GM19238 (cell line): ENCODE data around the gene TUFM.
A peak's percentile ranks its signal among the peaks of the same experiment; 100 is the strongest.
"Not testable (repeated sequence)": the region's sequence is repeated elsewhere in the genome, so short reads cannot be mapped to it uniquely, and the experiment has no call there.

ENCODE experiments used
- DNase-seq: peaks from one replicate; pipeline ENCODE4 v3.0.0; 2011; ENCODE audit warnings: low spot score; ENCODE audit not compliant: insufficient read length

The TUFM gene

DNA sequence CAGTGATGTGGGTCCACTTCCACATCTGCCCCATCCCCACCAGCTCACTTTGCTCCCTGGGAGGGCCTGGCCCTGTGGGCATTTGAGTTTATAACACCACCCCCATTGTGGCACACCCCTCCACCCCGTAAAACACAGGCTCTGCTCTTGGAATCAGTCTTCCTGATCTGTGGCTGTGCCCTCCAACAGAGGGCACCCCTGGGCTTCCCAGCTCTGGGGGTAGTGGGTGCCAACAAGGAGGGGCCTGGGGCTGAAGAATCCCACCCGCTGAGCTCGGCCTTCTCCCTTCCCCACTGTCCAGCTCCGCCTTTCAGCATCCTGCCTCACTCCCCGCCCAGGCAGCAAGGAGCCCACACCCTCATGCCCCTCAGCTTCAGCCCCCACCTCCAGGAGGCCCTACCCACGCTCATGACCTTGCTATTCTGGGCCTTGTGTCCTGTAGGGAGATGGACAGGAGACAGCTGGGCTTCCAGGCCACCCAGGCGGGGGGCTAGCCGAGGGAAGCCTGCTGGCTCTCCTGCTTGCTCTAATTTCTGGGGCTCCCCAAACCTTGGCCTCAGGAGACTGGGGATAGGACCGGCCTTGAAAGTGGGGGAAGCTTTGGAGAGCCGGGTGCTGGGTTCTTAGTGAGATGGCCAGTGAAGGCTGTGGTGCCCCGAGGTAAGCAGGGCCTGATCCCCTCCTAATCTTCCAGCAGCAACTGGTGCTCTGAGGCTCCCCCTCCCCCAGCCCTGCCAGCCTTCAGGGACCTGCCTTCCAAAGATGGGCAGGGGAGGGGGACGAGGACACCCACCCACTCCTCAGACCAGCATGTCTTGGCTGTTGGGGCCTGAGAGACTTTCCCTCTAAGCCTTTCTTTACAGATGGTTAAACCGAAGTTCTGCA lies 29.2 kb upstream of the TUFM start:
- no peak for DNase-seq

DNA sequence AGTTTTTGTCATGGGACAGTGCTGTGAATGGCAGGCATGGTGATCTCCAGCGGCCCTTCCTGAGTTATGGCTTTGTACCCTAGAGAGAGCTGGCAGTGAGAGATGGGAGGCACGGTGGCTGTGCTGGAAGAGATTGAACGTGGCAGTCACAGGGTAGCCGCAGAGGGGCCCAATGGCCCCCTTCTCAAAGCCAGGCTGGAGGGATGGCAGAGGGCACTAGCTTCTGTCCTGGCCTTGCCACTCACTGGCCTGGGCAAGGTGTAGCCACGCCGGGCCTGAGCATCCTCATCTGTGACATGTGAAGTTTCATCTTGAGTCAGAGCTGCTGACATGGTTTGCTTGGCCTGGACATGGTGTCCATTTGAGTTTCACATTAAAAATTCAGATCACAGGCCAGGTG lies 28.3 kb upstream of the TUFM start:
- DNase-seq: no peak

DNA sequence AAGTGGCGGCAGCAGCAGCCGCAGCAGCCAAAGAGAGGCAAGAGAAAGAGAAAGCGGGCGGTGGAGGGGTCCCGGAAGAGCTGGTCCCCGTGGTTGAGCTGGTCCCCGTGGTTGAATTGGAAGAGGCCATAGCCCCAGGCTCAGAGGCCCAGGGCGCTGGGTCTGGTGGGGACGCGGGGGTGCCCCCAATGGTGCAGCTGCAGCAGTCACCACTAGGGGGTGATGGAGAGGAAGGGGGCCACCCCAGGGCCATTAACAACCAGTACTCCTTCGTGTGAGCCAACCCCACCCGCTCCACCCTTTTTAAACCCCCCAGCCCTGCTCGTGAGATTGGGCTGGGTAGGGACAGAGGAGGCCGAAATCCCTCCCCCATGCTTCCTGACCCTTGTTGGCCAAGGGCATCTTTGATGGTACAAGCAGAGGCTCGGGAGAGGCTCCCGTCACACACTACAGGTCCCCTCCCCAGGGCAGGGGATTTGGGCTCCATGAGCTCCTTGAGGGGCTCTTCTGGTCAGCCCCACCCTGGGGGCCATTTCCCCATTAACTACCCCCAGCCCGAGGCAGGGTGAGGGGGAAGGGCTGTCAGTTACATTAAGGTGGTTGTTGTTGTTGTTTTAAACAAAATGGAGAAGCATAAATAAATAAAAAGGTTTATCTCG lies 27.5 kb upstream of the TUFM start:
- DNase-seq: peak; percentile 63

DNA sequence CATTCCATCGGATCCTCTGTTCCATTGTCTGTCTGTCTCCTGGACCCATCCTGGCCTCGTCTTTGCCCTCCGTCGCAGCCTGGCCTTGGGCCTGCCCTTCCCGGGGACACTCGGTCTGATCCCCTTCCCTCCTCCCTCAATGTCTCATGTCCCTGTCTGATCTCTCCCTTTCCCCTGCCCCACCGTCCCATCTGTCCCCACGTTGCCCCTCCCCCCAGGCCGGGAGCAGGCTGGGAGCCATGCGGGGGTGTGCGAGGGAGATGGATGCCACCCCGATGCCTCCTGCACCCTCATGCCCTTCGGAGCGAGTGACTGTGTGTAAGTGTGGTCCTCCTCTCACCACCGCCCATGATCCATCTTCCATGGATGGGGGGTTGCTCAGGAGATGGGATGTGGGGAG lies 26.8 kb upstream of the TUFM start:
- no peak for DNase-seq

DNA sequence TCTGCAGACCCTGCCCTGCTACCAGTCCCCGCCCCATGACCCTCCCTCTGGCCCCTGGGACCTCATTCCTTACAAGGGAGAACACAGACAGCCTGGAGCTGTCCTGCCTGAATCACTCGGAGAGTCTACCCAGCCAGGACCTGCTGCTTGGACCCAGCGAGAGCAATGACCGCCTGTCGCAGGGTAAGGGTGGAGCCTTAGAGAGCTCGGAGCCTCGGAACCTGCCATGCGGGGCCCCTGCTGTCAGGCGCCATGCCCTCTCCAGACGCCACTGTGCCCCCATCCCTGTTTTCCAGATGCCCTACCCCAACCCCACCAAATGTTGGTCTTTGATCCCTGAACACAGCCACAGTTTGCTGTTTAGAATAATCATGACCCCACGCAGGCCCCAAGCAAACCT lies 23.1 kb upstream of the TUFM start:
- no peak for DNase-seq

DNA sequence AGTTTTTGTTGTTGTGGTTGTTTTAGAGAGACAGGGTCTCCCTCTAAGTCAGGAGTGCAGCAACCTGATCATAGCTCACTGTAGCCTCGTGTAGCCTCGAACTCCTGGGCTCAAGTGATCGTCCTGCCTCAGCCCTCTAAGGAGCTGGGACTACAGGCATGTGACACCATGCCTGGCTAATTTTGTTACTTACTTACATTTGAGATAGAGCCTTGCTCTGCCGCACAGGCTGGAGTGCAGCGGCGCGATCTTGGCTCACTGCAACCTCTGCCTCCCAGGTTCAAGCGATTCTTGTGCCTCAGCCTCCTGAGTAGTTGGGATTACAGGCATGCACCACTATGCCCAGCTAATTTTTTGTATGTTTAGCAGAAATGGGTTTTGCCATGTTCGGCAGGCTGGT lies 21.5 kb upstream of the TUFM start:
- DNase-seq: not testable (repeated sequence)

DNA sequence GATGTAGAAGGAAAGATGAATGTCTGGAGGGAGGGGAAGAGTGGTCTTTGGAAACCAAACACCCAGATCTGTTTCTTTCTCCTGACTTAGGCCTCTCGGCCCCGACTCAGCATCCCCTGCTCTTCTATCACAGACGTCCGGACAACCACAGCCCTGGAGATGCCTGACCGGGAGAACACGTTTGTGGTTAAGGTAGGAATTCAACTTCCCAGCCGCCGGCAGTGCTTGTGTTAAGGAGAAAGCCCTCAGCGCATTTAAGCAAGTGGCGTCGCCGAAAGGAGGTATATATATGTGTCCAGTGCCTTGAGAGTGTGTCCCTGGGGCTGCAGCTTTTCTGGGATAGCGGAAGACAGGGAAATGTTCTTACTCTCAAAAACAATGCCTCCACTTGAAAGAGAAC lies 21.1 kb upstream of the TUFM start:
- no peak for DNase-seq

DNA sequence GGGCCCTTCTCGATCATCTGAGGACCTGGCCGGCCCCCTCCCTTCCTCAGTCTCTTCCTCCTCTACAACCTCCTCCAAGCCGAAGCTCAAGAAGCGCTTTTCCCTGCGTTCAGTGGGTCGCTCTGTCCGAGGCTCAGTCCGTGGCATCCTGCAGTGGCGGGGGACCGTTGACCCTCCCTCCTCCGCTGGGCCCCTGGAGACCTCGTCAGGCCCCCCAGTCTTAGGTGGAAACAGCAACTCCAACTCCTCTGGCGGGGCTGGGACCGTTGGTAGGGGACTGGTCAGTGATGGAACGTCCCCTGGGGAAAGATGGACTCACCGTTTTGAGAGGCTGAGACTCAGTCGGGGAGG lies 20.3 kb upstream of the TUFM start:
- DNase-seq: no peak

DNA sequence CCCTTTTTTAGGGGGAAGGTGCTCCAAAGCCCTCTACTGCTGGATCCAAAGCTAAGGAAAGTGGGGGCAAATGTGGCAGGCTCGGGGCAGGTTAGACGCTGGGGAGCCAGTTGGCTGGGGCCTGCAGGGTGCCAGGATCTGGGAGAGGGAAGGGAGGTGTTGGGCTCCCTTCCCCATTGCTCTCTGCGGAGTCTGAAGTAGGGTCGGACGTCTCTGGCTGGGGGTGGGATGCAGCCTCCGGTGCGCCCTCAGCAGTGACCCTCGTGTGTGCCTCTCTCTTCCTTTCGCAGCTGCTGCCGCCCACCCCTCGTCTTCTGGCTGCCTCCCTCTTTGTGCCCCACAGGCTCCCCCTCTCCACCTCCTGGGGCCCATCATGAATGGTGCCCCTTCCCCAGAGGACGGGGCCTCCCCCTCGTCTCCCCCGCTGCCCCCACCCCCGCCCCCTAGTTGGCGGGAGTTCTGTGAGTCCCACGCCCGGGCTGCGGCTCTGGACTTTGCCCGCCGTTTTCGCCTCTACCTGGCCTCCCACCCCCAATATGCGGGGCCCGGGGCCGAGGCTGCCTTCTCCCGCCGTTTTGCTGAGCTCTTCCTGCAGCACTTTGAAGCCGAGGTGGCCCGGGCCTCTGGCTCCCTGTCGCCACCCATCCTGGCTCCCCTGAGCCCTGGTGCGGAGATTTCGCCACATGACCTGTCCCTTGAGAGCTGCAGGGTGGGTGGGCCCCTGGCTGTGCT lies 19.7 kb upstream of the TUFM start:
- no peak for DNase-seq

DNA sequence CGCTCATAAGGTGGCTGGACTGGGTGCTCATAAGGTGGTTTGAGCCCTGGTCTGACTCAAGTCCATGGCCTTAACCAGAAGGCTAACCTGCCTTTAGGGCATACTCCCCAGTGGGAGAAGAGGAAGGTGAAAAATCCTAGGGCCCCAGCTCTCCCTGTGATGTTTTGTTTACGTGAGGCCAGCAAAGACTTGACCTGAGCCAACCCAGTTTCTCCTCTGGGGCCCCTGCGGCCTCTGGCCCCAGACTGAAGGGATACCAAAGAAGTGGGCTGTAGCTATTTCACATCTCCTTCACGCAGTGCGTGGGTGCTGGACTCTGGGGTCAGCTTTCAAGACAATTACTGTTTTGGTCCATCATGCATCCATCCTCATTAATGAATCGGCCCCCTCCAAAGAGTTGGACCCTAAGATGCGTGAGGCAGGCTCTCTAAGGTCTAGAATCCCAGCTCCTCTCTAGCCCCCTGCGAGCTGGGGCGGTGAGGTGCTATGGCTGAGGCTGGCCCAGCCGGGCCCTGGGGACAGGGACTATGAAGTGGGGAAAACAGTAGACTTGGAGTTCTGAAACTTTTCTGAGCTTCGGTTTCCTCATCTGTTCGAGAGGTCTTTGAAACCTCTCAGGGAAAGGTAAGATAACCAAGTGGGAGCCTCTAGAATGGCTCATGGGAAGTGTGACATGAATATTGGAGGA lies 19.0 kb upstream of the TUFM start:
- DNase-seq: no peak

DNA sequence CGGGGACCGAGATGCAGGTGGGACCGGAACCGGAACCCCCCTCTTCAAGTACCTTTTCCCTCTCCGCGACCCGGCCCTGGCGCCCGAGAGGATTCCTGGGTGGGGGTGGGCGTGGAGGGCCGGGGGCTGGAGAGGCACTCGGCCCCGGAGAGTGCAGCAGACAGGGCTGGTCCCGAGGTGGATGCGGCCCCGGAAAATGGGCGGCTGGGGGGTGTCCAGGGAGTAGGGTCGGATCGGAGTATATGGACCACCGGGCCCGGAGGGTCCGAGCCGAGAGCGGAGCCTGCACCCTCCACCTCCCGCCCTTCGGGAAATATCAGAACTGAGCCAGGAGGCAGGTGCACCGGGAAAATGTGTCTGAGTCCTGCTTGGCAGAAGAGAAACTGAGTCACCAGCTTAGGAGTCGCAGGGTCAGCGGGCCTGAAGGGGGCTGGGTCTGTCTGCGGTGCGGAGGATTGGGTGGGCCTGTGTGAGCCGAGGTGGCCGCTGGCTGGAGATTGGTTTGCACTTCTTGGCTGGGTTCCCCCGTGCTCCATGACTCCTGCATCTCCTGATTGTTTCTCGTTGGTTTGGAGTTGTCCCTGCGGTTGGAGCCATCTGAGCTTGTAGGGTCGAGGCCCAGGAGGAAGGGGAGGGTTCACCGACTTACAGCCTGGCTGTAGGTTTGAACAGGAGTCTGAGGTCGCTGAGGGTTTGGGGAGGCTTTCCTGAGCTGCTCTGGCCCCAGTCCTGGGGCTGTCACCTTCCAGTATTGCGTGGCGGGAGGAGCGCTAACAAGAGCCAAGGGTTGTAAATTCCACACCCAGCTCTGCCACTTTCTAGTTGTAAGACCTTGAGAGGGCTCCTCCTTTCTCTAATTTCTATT lies 18.0 kb upstream of the TUFM start:
- no peak for DNase-seq

DNA sequence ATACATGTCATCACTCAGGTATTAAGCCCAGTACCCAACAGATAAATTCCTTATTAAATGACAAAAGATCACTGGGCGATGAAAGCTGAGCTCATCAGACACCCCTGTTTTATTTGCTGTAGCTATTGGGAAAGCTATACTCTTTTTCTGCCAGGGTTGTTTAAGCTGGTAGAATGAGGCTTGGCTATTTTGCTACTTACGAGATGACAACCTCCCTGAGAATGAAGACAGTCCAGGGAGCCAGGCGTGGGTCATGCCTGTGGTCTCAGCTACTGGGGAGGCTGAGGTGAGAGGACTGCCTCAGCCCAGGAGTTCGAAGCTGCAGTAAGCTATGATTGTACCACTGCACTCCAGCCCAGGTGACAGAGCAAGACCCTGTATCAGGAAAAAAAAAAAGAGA lies 13.2 kb upstream of the TUFM start:
- DNase-seq: no peak

DNA sequence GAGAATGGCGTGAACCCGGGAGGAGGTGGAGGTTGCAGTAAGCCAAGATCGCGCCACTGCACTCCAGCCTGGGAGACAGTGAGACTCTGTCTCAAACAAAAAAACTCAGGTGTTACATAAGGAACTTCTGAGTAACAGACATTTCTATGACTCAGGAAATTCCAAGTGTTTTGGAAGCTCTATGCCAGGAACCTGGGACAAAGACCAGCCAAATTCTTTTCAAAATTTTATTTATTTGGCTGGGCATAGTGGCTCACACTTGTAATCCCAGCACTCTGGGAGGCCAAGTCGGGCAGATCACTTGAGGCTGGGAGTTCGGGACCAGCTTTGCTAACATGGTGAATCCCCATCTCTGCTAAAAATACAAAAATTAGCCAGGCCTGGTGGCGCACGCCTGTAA lies 12.3 kb upstream of the TUFM start:
- no peak for DNase-seq

DNA sequence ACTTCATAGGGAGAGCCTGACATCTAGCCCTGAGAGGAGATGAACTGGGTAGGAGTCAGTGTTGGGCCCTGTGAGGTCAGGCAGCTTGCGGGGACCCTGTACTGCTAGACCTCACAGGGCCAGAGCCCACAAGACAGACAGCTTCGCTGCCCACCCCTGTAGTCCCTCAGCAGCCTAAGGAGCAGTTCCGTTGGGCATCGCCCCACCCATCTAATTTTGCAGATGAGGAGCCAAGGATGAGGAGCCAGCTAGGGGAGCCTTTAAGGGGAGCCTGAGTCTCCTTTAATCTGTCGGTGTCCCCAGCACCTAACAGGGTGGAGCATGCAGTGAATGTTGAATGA lies 755 bp upstream of the TUFM start:
- no peak for DNase-seq

DNA sequence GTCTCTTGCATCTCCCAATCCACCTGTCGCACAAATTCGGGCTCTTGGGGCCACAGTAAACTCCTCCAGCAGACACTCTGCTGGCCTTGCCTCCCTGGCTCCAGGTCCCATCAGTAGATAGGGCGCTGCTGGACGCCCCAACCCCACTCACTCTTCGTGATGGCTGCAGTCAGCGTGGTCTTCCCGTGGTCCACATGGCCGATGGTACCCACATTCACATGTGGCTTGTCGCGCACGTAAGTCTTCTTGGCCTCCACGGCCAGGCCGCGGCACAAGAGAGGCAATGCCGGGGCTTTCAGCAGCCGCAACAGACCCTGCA lies 428 bp downstream of the TUFM start:
- no peak for DNase-seq

DNA sequence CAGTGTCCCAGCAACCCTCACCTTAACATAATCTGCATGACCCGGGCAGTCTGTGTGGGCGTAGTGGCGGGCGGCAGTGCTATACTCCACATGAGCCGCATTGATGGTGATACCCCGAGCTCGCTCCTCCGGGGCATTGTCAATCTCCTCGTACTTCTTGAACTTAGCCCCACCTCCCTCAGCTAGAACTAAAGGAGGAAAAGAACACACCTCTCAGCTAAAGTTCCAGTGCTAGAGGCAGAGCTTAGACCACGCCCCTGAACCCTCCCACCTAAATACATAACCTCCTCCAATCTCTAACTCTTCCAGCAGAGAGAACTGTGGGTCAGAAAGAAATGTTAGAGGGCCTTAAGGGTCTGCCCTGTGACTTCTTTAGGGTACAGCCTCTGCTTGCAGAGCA lies 855 bp downstream of the TUFM start:
- DNase-seq: no peak

DNA sequence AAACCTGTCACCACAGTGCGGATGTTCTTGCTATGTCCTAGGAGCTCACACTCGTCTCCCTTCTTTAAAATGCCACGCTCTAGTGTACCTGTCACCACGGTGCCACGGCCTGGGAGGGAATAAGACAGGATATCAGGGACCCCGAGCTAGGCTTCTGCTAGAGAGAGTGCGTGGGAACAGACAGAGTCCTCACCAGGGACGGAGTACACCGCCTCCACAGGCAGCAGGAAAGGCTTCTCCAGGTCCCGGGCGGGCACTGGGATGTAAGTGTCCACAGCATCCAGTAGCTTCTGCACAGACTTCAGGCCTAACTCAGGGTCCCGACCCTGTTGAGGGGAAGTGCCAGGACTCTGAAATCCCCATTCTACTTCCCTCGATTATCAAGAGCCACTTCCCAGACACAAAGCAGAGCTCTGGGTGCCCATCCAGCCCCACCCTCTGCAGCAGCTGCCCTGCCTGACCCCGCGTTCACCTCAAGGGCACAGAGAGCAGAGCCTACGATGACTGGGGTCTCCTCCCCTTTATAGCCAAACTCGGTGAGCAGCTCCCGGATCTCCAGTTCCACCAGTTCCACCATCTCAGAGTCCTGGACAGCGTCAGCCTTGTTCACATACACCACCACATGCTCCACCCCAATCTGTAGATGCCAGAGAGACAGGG lies 1.8 kb downstream of the TUFM start:
- no peak for DNase-seq

DNA sequence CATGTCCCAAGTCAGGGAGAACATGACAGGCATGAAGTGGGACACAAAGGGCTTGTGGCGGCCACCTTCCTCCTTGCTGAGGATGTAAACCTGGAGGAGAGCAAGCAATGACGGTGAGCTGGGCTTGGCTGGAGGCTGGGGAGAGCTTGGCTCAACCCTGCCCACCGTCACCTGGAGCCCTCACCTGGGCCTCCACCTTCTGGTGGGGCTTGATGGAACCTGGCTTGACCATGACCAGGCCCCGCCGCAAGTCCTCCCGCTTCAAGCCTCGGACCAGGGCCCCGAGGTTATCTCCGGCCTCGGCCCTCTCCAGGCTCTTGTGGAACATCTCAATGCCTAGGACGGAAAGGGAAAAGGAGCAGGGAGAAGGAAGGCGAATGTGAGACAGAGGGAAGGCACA lies 2.4 kb downstream of the TUFM start:
- no peak for DNase-seq

DNA sequence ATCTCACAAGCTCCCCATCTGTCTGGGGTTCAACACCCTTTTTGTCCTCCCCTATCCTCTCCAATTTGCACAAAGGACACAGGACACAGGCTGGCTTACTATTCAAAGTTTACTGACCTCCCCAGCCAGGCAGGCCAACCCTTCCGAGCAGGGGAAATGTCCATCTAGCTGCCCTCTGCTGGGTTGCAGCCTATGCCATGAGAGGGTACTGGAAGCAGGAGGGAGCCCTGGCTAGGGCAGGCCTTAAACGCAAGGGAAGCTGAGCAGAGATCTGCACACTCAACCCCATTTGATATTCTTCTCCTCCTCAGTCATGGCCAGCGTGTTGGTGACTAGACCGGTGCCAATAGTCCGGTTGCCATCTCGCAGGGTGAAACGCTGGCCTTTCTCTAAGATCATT lies 3.5 kb downstream of the TUFM start:
- DNase-seq: no peak

DNA sequence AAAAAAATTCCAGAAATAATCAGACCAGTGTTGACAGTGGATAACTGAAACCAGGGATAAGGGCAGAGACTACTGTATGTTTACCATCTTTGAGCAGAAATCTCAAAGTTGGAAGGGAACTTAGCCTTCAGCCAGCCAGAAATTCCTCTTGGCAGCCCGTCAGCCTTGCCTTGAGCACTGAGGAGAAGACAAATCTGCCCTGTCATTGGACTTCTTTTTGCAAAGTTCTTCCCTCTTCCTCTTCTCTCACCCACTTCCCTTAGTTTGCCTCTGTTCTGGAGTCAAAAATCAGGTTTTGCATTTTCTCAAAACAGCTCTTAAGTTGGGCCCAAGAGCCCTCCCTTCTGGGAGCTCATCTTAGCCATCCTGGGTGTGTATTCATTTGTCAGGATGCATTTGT lies 6.2 kb downstream of the TUFM start:
- DNase-seq: no peak
